Trophoblast cell (in vitro differentiated cells and primary cell): ENCODE measurements around the gene DDIT4.

Experiments used
- DNase-seq, 2 donors: peaks; one replicate each; pipeline ENCODE4 v3.0.0-alpha.2; 2016
- H2AFZ ChIP-seq: 2 replicates; pipeline ENCODE4 v1.6.1; 2013; ENCODE audit warnings: low read length, moderate library complexity, mild to moderate bottlenecking; ENCODE audit not compliant: insufficient read depth, poor library complexity
- H2AK5ac ChIP-seq: 2 replicates; pipeline ENCODE4 v1.6.1; 2013; ENCODE audit warnings: mild to moderate bottlenecking, low read length
- H2BK120ac ChIP-seq: 2 replicates; pipeline ENCODE4 v1.6.1; 2013; ENCODE audit warnings: low read length, mild to moderate bottlenecking, moderate library complexity; ENCODE audit not compliant: insufficient read depth, poor library complexity
- H2BK12ac ChIP-seq: 2 replicates; pipeline ENCODE4 v1.6.1; 2013; ENCODE audit warnings: mild to moderate bottlenecking, low read length, moderate library complexity
- H2BK5ac ChIP-seq: 2 replicates; pipeline ENCODE4 v1.6.1; 2013; ENCODE audit warnings: low read length, low read depth, moderate library complexity, mild to moderate bottlenecking; ENCODE audit not compliant: poor library complexity
- H3K14ac ChIP-seq: 2 replicates; pipeline ENCODE4 v1.6.1; 2013; ENCODE audit warnings: mild to moderate bottlenecking, low read length
- H3K18ac ChIP-seq: 2 replicates; pipeline ENCODE4 v1.6.1; 2013; ENCODE audit warnings: mild to moderate bottlenecking, low read length
- H3K23ac ChIP-seq: 2 replicates; pipeline ENCODE4 v1.6.1; 2013; ENCODE audit warnings: low read length
- H3K27ac ChIP-seq: 2 replicates; pipeline ENCODE4 v1.5.1; 2013; ENCODE audit warnings: low read depth, mild to moderate bottlenecking, inconsistent platforms, low read length, moderate library complexity
- H3K27me3 ChIP-seq: 2 replicates; pipeline ENCODE4 v1.6.1; 2013; ENCODE audit warnings: inconsistent platforms, mild to moderate bottlenecking, low read length, moderate library complexity; ENCODE audit not compliant: insufficient read depth
- H3K36me3 ChIP-seq, 2 experiments: 1 replicate in 1 of 2; 2 replicates in 1 of 2; pipeline ENCODE4 v1.6.1; 2013; ENCODE audit warnings: low read length in 2 of 2, mild to moderate bottlenecking in 2 of 2, moderate library complexity in 1 of 2; ENCODE audit not compliant: insufficient read depth in 2 of 2, control insufficient read depth in 1 of 2
- H3K4ac ChIP-seq: 2 replicates; pipeline ENCODE4 v1.6.1; 2013; ENCODE audit warnings: low read depth, mild to moderate bottlenecking, low read length, moderate library complexity
- H3K4me1 ChIP-seq, 2 experiments: 1 replicate in 1 of 2; 2 replicates in 1 of 2; pipeline ENCODE4 v1.6.1; 2013; ENCODE audit warnings: low read length in 2 of 2, mild to moderate bottlenecking in 2 of 2, moderate library complexity in 1 of 2; ENCODE audit not compliant: insufficient read depth in 2 of 2, control insufficient read depth in 1 of 2
- H3K4me2 ChIP-seq: 2 replicates; pipeline ENCODE4 v1.6.1; 2013; ENCODE audit warnings: inconsistent platforms, mild to moderate bottlenecking, low read length, moderate library complexity
- H3K4me3 ChIP-seq: 2 replicates; pipeline ENCODE4 v1.5.1; 2013; ENCODE audit warnings: mild to moderate bottlenecking, low read depth, low read length, inconsistent platforms
- H3K79me1 ChIP-seq: one replicate; pipeline ENCODE4 v1.6.1; 2013; ENCODE audit warnings: low read length
- H3K79me2 ChIP-seq: 2 replicates; pipeline ENCODE4 v1.6.1; 2013; ENCODE audit warnings: low read length, mild to moderate bottlenecking; ENCODE audit not compliant: control insufficient read depth, insufficient read depth, poor library complexity
- H3K9ac ChIP-seq: 2 replicates; pipeline ENCODE4 v1.6.1; 2013; ENCODE audit warnings: mild to moderate bottlenecking, low read length
- H3K9me3 ChIP-seq: 2 replicates; pipeline ENCODE4 v1.6.1; 2013; ENCODE audit warnings: low read depth, mild to moderate bottlenecking, control low read depth, inconsistent platforms, low read length; ENCODE audit not compliant: insufficient read depth
- H4K12ac ChIP-seq: 2 replicates; pipeline ENCODE4 v1.6.1; 2013; ENCODE audit warnings: low read depth, mild to moderate bottlenecking, low read length, moderate library complexity
- H4K8ac ChIP-seq: 2 replicates; pipeline ENCODE4 v1.6.1; 2013; ENCODE audit warnings: low read depth, mild to moderate bottlenecking, low read length, moderate library complexity
- H4K91ac ChIP-seq: one replicate; pipeline ENCODE4 v1.6.1; 2013; ENCODE audit warnings: low read depth, mild to moderate bottlenecking, low read length, moderate library complexity
- WGBS: extraction: QIAGEN DNeasy Blood & Tissue Kit; methylation state at CpG from one replicate; pipeline ENCODE4 v1.1.7; 2013; ENCODE audit warnings: missing lambda C conversion rate; ENCODE audit not compliant: insufficient read length, insufficient coverage; ENCODE audit errors: extremely low coverage; 5-methylcytosine and 5-hydroxymethylcytosine counted together

Gene DDIT4

GRCh38 chr10:72323771-72324191 lies 50.1 kb downstream of the DDIT4 start:
- Histone ChIP-seq H3K4ac (peak overlapping the region; percentile 86), H3K4me2 (no peak overlapping the region), H2AFZ (no peak overlapping the region), H2BK120ac (peak overlapping the region; percentile 99), H3K27ac (no peak overlapping the region), H2AK5ac (peak overlapping the region; percentile 99), H3K36me3 (no peaks in the 10 kb centered on the region), H3K18ac (peak overlapping the region; percentile 76), H2BK12ac (peak overlapping the region; percentile 99), H3K79me1 (peaks cover 56% of the 10 kb centered on the region), H3K14ac (peak overlapping the region; percentile 96), H3K23ac (no peak overlapping the region), H4K8ac (peak overlapping the region; percentile 82), H3K27me3 (no peaks in the 10 kb centered on the region), H3K9me3 (no peaks in the 10 kb centered on the region), H4K91ac (peak overlapping the region; percentile 98), H2BK5ac (peak overlapping the region; percentile 96), H3K79me2 (peaks cover 16% of the 10 kb centered on the region), H4K12ac (no peak overlapping the region), H3K4me3 (no peak overlapping the region), H3K4me1 (peaks cover 53 to 59% of the 10 kb centered on the region in 2 experiments), H3K9ac (no peak overlapping the region)
- WGBS: no CpG with 5 or more reads among the region's 12 CpGs
- DNase-seq: no peak
